ENCODE measurements around the gene SMIM45.

SMIM45 gene

DNA sequence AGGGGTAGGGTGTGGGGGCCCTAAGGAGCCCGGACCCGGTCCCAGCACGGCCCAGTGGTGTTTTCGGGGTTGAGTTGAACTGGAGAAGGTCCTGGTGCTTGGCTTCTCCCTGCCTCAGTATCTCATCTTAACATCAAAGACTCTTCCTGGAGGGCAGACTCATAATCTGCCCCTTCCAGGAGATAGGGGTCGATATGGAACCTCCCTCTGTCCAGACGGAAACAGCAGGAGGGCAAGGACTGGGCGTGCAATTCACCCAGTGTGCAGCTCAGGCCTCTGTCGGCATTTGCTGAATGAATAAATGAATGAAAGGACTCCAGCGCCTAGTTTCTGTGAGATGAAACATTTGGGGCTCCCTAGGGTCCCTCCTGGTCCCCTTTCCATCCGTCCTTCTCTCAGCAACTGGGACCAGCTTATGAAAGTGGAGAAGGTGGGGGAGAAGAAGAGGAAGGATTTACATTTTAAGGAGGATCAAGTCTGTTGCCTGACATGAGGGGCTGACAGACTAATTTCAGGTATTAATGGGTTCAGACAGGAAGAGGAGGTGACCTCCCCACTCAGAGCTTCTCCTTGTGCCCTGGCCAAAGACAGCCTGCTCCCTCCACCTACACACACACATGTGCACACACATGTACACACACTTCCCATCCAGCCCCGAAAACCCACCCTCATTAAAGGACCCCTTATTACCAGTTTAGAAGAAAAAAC is 36.0 kb upstream of the SMIM45 start:
- DNase-seq (ENCODE audit: low read depth): no peak

GRCh38 chr22:41916745-41917358 is 35.1 kb upstream of the SMIM45 start:
- DNase-seq (ENCODE audit: low read depth): no peak

GRCh38 chr22:41917375-41917902 is 34.5 kb upstream of the SMIM45 start:
- no peak for DNase-seq (ENCODE audit: low read depth)

GRCh38 chr22:41917903-41918791 is 33.8 kb upstream of the SMIM45 start:
- DNase-seq (ENCODE audit: low read depth): no peak

DNA sequence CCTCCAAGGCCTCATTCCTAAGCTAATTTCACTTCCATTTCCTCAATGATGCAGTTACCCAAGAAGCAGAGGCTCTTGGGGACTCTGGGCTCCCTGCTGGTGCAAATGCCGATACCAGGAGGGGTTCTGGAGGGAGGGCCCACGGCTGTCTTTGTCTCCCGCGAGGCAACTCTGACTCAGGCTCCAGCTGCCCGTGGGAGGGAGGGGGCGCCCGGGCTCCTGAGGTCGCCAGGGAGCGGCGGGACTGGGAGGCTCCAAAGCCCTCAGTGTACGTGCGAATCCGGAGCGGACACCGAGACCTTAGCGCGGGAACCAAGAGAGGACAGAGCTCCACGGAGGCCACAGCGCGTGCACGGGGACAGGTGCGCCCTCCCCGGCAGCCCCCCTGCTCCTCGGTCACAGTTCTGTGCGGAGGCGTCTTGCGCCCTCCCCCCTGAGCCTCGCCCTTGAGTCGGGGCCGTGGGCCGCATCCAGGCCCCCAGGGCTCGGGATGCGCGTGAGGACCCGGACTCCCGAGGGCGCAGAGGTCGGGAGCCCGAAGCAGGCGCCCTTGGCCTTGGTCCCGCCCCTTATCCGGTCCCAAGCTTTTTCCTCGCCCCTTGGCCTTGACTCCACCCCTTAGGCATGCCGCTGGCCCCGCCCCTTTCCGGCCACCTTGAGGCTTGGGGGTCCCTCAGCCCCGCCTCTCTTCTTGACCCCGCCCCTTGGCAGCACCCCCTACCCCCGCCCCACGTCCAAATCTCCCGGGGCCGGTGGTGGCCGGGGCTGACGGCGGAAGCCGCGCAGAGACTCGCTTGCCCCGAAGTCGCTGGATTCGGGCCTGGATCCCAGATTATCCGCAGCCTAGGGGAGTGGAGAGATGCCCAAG is 32.4 kb upstream of the SMIM45 start:
- no peak for DNase-seq (ENCODE audit: low read depth)

DNA sequence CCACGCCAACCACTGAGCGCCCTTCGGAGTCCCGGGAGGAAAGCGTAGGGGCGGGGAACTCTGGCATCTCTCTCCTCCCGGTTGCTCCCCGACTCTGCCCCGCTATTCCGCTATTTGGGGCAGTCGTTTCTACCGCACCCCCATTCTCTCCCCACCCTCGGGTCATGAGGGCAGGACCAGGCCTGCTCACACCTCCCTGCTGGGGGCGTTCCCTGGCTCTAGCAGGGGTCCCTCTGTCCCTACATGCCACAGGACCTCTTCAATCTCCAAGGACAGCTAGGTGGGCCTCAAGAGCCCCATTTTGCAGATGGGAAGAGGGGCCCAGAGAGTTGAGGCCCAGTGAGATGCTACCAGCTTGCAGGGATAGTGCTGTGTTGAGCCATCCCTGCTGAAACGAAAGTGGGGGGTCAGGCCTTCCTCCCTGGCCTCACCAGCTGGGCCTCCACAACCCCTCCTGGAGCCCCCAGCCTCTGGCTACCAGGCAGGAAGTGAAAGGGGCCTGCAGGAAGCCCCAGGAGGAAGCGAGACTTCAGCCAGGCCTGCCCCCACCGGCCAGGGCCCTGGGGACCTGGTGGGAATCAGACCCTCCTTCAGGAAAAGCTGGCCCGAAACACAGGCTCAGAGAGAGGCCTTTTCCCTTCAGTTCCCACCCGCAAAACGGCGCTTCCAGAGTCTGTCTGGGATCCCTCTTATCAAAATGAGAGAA is 31.5 kb upstream of the SMIM45 start:
- no peak for DNase-seq (ENCODE audit: low read depth)

DNA sequence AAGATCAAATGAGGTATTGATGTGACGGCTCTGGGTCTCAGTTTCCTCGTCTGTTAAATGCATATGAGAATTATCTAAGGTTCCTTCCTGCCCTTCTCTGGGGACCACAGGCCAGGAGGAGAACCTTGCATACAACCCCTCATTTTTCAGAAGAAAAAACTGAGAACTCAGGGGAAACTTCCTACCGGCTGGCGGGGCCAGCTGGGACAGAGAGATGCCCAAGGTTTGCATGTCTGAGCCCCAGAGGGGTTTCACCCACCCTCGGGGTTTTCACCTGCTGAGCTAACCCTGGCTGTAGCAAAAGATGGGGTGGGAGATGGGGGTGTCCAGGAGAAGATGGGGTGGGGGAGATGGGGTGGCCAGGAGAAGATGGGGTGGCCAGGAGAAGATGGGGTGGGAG is 29.6 kb upstream of the SMIM45 start:
- no peak for DNase-seq (ENCODE audit: low read depth)

GRCh38 chr22:41922940-41923594 is 28.9 kb upstream of the SMIM45 start:
- no peak for DNase-seq (ENCODE audit: low read depth)

DNA sequence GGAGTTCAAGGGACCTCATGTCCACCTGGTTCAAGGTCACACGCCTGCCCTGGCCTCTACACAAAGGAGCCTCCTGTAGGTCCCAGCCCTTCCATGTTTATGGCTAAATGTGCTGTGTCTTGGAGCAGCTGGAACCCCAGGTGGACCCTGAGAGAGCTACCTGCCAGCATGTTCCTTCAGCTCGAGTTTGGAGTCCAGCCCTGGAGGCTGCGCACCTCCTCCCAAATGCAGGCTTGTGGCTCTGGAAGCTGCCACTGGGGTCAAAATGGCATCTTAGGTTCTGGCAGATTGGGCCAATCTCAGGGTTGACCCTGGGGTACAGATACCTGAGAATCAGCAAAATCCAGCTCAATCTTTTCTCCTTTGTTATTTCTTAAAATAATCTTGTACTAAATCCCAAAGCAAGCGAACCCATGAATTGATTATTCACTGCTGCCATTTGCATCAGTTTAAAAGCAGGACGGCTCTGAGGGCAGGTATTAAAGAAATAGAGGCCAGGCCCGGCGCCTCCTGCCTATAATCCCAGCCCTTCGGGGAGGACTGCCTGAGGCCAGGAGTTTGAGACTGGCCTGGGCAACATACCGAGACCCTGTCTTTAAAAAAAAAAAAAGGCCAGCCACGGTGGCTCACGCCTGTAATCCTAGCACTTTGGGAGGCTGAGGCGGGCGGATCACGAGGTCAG is 28.2 kb upstream of the SMIM45 start:
- DNase-seq (ENCODE audit: low read depth): no peak

- DNase-seq (ENCODE audit: low read depth): no peak
These were observed 26.0 kb upstream of the SMIM45 start for GRCh38 chr22:41925783-41926460.

DNA sequence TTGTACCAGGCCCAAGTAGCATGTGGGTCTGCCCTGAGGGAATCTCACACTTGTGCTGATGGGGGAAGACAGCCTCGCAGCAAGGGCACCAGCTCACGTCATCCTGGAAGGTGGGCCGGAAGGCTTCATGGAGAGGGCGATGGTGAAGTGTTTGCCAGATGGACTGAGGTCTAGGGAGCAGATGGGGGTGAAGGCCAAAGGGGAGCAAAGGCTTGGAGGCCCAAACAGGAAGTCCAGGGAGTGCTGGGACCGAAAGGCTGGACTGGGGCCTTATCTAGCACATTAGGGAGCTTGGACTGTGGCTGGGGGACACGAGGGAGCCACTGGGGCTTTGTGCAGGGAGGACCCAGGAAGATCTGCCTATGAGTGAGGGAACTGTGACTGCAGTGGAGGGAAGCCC is 24.1 kb upstream of the SMIM45 start:
- DNase-seq (ENCODE audit: low read depth): no peak

GRCh38 chr22:41928593-41929417 is 23.1 kb upstream of the SMIM45 start:
- no peak for DNase-seq (ENCODE audit: low read depth)

DNA sequence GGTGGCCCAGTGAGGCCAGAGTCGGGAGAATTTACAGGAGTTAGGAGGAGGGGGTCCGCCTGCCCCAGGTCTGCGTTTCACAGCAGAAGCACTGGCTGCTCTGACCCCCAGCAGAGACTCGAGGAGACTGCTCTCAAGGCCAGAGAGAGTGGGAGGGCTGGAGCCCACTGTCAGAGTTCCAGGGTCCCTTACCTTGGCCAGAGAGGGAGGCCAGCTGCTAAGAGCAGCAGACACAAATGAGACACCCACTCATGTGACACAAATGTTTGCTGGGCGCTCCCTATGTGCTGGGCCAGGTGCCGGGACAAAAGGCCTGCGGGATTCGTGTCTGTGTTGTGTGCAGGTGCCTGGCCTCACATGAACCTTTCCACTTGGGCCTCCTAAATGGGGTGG is 22.5 kb upstream of the SMIM45 start:
- DNase-seq (ENCODE audit: low read depth): no peak

DNA sequence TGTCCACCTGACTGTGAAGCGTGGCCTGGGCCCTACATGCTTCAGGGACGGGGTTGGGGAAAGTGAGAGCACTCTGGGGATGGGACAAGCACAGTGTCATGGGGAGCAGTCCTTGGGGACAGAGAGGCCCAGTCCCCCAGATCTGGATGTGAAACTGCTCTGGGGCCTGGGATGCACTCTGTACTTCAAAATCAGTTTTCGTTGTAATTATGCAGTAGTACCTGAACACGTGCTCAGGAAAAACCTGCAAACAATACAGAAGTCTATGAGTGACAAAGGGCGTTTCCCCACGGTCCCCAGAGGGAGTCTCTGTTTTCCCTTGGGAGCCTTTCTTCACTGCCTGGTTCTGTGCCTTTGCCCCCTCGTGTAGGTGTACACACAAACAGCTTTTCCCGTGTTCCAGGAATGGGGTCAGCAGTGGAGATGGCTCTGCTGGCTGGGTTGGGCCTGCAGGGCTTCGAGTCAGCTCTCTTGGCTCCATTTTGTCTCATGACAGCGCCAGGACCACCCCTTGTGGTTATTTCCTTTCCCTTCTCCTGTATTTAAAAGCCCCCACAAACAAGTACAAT is 20.2 kb upstream of the SMIM45 start:
- no peak for DNase-seq (ENCODE audit: low read depth)

DNA sequence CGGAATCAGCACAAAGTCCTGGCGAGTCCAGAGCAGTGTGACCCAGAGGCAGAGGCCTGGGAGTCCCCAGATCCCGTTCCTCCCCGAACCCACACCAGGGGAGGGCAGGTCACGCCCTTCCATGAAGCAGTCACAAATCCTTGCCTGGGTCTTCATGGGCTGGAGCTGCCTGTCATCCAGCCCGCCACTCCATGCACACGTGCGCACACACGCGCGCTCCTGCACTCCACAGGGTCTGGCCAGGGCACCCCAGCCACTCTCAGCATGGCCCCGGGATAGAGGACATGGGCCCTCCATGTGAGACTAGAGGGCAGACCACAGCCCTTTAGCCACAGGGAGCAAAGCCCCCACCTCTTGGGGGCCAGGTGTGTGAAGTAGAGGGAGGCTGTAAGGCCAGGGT is 19.6 kb upstream of the SMIM45 start:
- DNase-seq (ENCODE audit: low read depth): no peak

DNA sequence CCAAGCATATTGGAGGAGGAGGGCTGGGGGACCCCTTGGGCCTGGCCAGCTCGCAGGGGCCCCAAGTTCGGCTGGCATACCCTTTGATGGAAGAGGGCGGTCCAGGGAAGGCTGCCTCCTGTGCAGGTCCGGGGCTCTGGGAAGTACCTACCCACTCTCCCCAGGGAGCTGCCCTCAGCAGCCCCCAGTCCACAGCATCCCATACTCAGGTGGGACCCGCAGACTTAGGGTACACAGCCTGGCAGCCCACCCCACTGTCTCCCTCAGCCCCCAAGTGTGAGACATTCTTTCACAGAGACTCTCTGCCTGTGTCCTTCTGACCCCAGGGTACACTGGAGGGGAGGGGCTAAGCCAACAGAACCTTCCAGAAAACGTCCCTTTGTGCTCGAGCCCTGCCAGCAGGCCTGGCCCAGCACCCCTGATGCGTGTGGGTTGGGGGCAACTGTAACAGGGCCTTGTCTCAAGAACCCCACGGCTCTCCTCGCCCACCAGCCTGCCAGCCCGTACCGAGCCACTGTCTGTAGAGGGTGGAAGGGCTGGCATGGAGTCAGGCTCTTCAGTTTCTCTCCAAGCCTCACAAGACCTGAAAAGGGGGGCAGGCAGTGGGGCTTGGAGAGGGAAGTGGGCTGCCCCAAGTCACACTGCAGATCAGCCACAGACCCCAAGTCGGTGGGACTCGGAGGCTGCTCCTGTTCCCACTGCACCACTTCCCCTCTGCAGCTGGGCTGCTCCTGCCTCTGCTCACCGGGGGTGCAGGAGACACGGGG is 18.4 kb upstream of the SMIM45 start:
- DNase-seq (ENCODE audit: low read depth): no peak

DNA sequence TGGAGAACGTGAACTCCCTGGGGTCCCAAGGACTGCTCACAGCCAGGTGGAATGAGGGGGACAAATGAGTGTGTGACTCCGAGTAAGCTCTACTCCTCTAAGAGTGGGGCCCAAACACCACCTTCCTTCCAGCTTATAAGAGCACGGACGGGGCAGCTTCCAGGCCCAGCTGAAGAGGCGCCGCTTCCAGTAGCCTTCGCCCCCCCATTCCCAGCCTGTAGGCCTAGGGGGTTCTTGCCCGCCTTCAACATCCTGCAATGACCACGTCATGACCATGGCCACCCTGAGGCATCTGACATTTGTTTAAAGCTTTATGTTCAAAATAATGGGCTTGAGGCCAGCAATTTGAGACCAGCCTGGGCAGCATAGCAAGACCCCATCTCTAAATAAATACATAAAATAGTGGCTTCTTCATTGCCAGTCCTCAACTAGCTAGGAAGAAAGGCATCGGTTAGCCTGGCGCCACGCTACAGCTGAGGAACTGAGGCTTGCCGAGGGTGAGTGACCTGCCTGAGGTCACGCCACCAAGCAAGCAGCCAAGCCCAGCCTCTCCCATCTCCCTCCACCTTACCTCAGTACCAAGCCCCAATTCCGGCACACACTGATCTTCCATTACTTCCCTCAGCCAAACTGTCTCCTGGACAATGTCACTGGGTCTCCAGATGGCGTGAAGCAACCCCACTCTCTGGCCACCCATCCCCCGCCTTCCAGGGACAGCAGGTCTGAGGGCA is 17.5 kb upstream of the SMIM45 start:
- no peak for DNase-seq (ENCODE audit: low read depth)
